Measurements from ENCODE around the gene PRKG1.

Gene PRKG1

DNA sequence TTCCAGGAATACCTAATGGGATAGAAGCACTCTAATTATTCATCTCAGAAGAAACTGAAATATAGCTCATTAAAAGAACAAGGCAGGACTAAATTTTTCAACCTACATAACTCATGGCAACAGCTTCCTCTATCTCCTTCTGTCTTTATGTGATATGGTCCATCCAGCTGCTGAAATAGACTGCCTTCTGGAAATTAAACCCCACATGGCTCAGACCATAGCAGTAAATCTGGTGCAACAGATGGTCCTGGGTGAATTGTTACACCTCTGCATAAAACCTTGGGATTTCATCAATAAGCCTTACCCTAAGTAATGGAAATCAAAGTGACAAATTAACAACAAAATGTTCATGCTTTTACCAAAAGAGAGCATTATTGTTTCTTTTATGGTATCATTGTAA, 830.7 kb downstream of the PRKG1 start:
- no peak for DNase-seq

DNA sequence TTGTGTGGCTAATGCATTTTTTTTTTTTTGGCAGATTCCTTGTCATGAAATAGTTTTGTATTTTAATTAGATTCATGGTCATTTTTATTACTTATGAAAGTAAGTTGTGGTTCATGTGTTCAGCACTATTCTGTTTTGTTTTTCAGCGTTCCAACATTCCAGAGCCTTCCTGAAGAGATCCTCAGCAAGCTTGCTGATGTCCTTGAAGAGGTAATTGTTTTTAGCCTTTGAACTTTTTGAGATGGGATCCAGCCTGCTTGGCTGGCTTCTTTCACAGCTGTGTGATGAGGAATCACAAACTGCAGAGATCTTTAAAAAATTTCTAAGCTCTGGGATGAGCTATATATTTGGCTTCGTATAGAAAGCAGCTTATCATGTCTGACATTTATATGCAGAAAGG, 833.1 kb downstream of the PRKG1 start:
- no peak for DNase-seq

DNA sequence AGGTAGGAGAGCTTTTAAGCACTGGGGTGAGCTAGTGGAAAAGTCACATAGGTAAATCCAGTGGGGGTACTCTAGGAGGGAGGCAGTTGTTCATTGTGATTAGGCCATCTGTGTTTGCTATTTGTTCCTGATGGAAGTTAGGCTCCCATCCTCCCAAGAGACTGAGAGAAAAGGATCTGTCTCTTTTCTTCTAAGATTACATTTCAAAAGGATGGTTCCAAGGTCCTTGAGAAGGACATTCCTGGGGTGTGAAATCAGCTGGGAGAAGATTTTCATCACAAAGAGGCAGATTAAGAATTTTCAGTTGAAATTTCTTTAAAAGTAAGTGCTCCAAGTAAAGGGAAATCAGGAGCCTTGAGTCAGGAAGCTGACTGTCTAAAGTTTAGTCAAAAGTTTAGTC, 835.9 kb downstream of the PRKG1 start:
- DNase-seq = no peak

DNA sequence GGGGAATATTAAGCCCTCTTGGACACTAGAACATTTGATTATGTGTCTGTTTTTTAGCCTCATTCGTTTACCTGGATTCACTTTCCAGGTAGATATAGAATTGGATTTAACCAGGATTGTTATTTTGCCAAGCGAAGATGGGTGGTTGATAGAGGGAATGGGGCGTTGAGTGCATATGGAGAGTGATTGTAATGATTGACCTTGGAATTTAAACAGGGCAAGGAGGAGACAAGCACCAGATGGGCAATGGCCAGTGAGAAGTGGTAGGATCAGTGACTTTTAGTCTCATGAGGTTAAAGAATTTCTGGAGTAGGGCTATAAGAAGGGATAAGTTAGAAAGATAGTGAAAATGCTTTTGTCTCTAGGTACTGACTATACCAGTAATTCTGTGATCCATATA, 836.3 kb downstream of the PRKG1 start:
- no peak for DNase-seq

DNA sequence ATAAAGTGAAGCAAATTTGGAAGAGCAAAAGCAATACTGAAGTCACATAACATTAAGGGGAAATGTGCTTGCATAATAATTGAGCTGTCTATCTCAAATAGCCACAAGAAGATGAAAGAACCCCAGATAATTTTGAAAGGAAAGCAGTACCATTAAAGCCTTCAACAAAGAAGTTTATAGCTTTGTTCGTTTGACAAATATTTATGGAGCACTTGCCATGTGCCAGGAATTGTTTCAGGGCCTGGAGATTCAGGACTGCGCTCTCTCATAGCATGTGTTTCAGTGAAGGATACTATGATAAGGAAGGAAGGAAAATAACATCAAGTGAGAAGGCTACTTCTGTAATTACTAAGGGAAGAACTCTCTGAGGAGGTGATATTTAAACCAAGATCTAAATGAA, 837.4 kb downstream of the PRKG1 start:
- DNase-seq = no peak

DNA sequence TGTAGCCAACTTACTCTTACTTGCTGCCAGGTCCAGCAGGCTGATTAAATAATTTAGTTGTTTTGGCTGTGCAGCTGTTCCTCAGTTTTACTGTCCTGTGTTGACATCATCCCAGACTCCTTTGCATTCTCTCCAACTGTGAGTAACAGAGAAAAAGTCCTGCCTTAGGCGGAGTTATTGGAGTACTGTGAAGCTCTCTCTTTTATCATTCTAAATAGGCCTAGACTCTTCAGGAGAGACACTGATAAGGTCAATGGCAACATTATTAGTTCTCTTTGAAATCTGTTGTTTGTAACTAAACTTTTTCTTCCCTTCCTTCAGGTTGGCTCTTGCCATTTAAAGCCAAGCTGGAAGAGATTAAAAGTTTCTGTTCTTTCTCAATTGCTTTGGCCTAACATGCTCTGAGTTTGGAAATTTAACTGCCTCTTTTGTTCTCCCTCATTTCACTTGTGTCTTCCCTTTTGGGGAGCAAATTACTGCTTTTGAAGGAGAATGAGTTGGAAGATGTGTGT, 840.8 kb downstream of the PRKG1 start:
- no peak for DNase-seq

DNA sequence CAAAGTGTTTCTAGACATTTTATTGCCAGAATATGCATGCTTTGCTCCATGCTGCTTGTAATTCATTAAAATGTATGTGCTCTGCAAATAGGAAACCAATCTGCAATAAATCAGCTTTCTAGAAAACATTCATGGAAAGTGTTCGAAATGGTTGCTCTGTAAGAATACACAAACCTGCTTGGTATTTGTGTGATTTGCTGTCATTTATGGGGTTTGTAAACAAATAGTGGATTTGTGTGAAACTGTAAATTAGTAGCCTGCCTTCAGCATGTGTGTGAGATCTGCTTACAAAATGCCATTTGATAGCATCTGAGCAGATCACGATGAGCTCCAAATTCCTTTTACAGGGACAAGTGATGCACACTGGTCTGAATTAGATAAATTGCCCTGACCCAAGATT, 844.2 kb downstream of the PRKG1 start:
- no peak for DNase-seq

DNA sequence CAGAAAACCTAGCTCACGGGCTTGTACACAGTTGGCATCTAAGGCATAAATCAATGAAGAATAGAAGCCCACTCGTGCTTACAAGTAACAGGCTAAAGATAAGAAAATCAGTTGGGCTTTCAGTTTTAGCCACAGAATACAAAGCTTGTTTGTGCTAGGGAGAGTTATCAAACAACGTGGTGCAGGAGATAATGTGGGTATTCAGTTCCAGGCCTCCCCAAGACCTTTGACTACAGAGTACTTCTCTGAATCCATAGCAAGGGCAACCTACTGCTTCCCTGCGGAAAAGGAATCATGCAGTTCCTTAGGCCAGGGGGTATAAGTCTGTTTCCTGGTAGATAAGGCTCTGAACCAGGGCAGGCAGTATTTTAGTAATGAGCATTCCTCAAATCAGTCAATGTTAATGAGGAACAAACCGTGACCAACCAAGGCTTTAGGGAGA, 844.6 kb downstream of the PRKG1 start:
- no peak for DNase-seq

DNA sequence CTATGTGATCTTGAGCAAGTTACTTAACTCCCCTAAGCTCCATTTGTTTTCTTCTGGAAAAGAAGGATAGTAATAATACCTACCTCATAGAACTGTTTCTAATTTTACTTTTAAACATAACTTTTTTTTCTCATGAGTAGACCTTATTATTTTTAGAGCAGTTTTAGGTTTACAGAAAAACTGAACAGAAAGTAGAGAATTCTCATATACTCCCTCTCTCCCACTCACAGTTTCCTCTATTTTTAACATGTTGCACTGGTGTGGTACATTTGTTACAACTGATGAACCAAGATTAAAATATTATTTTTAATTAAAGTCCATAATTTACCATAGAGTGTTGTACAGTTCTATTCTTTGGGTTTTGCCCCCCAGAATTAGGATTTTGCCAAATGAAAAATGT, 846.4 kb downstream of the PRKG1 start:
- DNase-seq = no peak

DNA sequence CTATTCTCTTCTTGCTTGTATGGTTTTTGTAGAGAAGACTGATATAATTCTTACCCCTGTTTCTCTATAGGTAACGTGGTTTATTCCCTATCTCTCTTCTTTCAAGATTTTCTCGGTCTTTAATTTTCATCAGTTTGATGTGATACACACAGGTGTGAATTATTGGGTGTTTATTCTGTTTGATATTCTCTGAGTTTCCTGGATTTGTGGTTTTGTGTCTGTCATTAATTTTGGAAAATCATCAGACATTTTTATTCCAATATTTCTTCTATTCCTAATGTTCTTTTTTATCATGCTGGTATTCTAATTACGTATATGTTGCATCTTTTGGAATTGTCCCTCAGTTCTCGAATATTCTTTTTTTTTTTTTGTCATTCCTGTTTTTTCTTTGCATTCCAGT, 850.1 kb downstream of the PRKG1 start:
- no peak for DNase-seq

DNA sequence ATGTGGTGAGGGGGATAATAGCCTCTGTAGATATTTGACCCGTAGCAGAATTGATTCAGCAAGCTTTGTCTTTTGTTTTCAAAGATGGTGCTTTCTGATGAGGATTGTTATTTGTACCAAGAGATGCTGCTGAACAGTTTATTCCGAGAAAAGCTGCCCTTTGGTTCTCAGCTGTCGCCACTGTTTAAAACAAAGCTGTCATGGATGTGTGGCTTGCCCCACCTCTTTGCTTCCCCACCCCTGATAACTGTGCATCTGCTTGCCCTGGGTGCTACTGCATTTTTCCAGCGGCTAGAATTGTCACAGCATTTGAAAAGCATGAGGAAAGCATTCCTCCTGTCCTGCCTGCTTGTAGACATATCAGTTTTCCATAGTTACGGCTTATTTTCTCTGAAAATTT, 852.0 kb downstream of the PRKG1 start:
- DNase-seq = no peak

DNA sequence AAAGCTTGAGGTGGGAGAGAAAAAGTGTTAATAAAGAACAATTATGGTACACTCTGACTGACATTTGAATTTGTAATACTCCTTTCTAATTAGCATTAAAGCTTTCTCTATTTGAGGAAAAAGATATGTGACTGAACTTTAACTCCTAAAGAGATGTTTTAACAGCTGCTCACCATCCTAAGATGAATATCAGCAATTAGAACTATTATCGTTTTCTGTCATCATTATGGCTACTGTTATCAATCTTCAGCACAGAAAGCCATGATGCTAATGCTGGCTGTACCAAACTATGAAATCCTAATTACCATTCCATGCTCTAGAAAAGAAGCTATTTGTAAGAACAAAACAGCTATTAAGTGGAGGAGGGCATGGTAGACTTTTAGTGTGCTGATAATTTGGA, 853.9 kb downstream of the PRKG1 start:
- no peak for DNase-seq

DNA sequence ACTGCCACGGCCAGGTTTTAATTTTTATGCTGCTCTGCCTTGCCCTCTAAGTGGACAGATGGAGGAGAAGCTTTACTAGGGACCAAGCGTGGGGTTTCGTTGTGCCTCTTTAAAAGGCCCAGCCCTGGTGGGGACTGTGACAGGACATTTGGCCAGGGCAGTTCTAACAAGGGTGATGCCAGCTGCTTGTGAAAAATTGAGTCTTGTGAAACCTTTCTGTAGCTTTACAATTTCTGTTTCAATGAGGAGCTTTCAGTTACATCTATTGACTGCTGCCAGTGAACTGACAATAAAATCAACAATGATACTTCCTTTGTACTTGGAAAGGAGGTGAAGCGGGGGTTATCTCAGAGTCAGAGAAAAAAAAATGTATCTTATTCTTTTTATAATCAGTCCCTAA, 858.2 kb downstream of the PRKG1 start:
- no peak for DNase-seq

DNA sequence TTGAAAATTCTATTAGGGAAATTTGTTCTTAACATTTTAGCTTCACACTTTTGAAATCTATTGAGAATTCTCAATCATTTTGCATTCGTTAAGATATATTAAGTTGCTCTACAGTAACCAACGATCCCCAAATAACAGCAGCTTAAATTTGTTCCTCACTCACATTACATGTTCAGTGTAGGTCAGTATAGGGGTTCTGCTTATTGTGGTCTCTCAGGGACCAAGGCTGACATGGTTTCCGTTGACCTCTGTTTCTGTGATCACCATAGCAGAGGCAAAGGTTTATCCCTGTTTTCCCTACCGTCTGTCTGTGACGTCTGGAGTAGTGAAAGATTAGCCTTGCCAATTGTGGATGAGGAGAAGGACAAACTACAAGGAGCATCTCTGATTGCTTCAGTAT, 860.1 kb downstream of the PRKG1 start:
- DNase-seq = no peak

DNA sequence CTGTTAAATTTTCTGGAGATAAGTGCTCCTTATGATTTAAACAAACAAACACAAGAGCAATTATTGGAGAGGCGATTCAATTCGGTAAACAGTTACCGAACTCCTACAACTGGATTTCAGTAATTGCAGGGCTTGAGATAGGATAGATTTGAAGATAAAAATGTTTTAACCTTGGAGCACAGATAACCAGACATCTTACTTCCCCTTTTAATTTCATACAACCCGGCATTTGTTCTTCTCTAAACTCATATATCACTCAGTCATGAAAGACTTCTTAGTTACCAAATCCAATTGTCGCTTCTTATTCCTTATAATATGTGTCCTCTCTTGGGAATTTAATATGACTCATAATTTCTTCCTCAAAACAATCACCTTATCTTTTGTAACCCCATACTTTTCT, 861.1 kb downstream of the PRKG1 start:
- DNase-seq = no peak

DNA sequence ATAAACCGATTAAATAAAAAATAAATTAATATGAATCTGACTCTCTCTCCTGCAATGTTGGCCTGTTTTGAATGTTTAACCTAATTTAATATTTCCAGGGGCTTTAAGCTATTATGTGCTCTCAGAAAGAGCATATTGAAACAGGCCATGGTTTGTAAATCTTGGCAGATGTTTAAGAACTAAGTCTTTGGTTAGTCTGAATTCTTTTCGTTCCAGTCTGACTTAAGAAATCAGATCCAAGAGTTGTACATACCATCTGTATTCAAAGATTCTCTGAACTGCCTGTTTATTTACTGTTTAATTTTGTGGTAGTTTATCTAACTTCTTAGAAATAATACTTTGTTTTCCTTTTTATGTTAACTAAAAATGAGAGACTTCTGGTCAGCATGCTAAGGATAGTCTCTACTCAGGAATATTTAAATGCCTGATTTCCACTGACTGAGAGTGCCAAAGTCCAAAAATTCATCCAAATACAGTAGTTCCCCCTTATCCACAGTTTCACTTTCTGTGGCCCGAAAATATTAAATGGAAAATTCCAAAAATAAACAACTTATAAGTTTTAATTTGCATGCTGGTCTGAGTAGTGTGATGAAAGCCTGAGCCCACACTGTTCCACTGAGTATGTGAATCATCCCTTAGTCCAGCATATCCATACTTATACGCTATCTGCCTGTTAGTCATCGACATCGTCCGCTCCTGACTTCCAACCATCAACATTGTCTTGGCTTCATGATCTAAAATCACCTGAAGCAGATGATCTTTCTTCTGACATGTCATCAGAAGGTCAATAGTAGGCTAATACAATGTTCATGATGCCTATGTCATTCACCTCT, 863.2 kb downstream of the PRKG1 start:
- no peak for DNase-seq

DNA sequence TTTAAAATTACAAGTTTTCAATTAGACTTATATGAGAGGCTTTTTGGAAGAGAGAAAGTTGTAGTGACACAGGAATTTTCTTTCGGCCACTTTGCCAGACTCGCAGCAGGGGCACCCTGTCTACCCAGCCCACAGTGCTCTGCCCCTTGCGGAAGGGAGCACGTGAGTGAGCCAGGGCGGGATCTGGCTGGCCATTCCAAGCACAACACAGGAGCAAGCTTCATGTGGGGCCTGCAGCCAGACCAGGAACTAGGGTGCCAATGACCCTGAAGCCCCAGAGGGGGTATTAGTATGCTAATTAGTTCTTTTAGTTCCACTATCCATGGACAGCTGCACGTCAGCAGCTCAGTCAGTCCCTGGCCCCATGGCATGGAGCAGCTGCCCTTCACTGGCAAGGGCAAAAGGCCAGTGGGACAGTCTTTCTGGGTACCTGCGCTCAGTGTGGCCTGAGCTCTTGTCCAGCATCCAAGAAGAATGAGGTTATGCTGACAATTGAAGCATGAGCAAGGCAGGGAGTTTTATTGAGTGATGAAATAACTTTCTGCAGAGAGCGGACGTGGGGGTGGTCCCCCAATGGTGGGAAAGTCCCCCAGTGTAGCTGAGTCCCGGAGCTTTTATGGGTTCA, 876.2 kb downstream of the PRKG1 start:
- no peak for DNase-seq

DNA sequence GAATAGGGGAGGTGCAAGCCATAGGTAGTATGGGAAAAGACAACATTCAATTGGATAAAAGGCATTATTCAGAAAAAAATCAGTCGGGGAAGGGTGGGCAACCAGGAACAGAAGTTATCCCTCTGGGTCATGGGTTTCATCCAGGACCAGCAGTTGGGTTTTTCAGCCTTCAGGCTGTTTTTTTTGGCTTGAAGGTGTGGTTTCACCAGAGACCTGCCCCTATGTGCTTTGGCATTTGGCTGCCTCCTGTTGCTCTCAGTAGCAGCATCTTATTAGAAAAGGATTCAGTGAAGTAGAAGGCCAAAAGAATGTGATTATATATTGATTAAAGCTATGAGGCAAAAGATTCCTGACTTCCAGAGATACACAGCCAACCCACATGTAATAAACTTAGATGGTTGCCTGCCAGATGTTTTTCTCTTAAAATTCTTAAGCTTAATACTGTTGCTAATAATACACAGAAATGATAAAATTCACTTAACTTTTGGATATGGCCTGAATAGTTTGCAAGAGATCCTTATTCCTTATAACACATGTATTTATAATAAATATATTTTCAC, 876.8 kb downstream of the PRKG1 start:
- DNase-seq = no peak

DNA sequence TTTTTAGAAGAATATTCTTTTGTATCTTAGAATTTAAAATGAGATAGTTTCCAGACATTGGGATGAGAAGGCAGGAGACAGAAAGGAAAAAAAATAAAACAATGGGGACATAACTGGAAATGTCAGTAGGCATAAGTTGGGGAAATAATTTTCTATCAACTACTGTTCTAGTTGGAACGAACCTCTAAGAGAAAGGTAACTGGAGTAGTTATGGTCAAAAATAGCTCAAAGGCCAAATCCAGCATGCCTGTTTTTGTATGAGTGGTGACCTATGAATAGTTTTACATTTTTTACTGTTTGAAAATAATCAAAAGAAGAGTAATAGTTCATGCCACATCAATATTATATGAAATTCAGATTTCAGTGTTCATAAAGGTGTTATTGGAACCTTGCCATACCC, 877.3 kb downstream of the PRKG1 start:
- DNase-seq = no peak

DNA sequence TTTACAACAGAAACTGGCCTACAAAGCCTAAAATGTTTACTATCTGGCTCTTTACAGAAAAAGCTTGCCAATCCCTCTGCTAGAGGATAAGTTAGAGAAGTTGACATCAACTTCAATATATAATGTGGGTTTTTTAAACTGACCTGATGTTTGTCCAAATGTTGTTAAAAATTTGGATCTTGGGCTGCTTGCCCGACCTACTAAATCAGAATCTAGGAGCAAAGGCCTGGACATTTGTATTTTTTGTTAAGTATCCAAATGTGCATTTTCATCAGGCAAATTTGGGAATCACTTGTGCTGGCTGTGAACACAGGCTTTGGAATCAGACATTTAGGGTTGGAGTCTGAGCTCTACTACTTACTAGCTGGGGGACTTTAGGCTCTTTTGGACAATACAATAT, 877.8 kb downstream of the PRKG1 start:
- no peak for DNase-seq

DNA sequence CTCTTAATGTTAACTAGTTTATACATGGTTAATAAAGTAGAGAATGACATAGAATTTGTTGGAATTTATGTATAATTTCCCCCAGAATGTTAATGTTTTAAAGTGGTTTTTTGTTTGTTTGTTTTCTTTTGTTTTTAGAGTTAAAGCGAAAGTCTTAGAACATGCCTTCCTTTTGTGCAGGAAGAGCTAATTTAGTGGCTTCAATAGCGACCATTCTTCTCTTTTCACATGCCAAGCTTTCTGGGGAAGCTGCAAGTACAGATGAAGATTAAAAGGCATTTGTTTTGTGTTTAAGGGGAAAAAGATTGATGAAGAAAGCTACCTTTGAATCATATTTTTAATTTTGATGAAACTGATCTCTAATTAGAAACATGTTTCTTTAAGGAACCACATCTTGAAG, 881.4 kb downstream of the PRKG1 start:
- DNase-seq = no peak

DNA sequence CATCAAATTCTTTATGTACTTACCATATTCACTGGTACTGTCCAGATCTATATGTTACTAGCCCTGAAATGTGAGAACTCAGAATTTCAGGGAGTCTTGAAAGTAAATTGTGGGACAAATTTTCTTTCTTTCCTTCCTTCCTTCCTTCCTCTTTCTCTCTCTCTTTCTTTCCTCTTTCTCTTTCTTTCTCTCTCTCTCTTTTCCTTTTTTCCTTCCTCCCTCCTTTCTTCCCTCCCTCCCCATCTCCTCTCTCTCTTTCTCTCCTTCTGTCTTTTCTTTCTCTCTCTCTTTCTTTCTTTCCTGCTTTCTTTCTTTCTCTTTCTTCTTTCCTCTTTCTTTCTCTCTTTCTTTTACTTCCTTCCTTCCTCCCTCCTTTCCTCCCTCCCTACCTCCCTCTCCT, 882.5 kb downstream of the PRKG1 start:
- DNase-seq = no peak

DNA sequence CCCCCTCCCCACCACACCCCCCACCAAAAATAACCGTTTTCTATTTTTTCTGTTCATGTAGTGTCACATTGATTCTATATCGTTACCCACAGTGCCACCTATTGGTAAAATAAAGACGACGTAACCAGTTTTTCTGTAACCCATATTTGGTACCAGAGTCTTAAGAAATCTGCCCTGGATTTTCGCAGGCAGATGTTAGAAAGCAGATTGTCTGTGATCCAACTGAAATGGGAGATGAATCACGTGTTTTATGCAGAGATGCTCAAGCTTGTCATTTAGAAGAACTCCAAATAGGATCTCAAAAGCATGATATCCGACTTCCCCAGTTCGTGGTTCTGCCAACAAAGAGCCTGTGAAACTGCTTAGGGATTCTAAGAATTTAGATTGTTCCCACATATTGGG, 886.2 kb downstream of the PRKG1 start:
- DNase-seq = no peak

DNA sequence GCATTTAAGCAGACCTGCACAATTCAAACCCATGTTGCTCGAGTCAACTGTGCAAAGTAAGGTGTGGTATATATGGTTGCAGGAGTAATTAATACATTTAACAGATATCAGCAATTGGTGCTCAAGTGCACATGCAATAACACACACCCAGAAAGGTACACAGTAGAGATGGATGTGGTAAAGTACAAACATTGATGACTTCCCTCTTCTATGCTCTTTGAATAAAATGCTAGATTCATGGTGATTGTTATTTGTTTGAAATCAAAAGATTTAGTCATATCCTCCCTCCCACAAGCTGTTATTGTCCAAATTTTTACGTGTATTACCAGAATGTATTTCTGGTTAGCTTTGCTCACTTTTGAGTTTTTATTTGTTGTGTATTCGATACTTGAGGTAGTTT, 887.1 kb downstream of the PRKG1 start:
- DNase-seq = no peak

Measured in DMS79 treated with DMSO at 0.1 percent for 48 hours (cell line).